Left ventricle myocardium inferior (tissue), 1 donor: ENCODE data around the gene DCTN4. TPM values are rescaled to one million over a fixed set of nuclear protein-coding genes. Genes with fewer than 3 reads are reported as not detected.
A peak's percentile ranks its signal among the peaks of the same experiment; 100 is the strongest.

Experiments used
- DNase-seq: peaks from one replicate; pipeline ENCODE4 v3.0.0-alpha.2; 2020
- H3K27ac ChIP-seq: fragments of 200-600 bp; replicated peaks from 2 replicates; pipeline ENCODE4 v1.8.0; 2021
- H3K27me3 ChIP-seq: fragments of 200-600 bp; 2 replicates; pipeline ENCODE4 v1.8.0; 2021; ENCODE audit warnings: low read depth
- H3K36me3 ChIP-seq: fragments of 200-600 bp; 2 replicates; pipeline ENCODE4 v1.8.0; 2021
- H3K4me1 ChIP-seq: fragments of 200-600 bp; 2 replicates; pipeline ENCODE4 v1.8.0; 2021
- H3K4me3 ChIP-seq: fragments of 200-600 bp; 2 replicates; pipeline ENCODE4 v1.8.0; 2021; ENCODE audit warnings: mild to moderate bottlenecking, moderate library complexity
- H3K9me3 ChIP-seq: fragments of 200-600 bp; replicated peaks from 2 replicates; pipeline ENCODE4 v1.8.0; 2021
- intact Hi-C: fragments of 100-400 bp; cut with micrococcal nuclease; formaldehyde crosslinking; loops from one replicate; pipeline ENCODE4 v1.11.0; 2022
- total RNA-seq: library from RNA; stranded (reverse); fragmentation: NEBNext Ultra II Directional; extraction: Animal tissue kit (Norgen Biotek cat#: 25700); gene quantifications from one replicate; pipeline ENCODE4 v1.2.1, GENCODE V29; 2021
- TF ChIP-seq, protein P1 (sequence below): fragments of 200-600 bp; IDR thresholded peaks from 2 replicates; pipeline ENCODE4 v1.8.0; 2021; ENCODE audit warnings: antibody characterized with exemption, mild to moderate bottlenecking, borderline replicate concordance
- donor health status: DM: no; HTN: yes; CAD: no; lungs with severe emphysema.

The DCTN4 gene
- total RNA-seq, 1 donor from 2014 or later, result 43.1 TPM

DNA sequence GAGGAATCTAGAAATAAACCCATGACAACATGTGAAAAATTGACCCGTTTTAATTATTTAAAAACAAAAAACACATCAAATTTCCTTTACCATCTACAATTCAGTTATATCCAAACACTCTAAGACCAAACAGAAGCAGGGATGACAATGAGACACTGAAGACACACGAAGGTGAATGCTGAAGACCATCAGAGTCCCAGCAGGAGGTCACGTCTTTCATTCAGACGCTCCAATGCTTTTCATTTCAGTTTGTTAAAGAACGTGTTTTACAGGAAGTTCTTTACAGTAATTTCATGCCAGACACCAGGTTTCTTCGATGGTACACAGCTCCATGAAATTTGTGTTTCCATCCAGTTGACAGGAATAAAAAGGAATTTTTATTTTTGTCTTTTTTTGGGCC, 68.1 kb downstream of the DCTN4 start:
- Histone ChIP-seq H3K36me3 (peaks cover 70% of the 10 kb centered on the region), H3K9me3 (no peaks in the 10 kb centered on the region), H3K4me1 (no peaks in the 10 kb centered on the region), H3K4me3 (no peak overlapping the region), H3K27me3 (no peaks in the 10 kb centered on the region), H3K27ac (no peak overlapping the region)
- intact Hi-C loops, result no loop called here
- TF ChIP-seq, protein P1, sequence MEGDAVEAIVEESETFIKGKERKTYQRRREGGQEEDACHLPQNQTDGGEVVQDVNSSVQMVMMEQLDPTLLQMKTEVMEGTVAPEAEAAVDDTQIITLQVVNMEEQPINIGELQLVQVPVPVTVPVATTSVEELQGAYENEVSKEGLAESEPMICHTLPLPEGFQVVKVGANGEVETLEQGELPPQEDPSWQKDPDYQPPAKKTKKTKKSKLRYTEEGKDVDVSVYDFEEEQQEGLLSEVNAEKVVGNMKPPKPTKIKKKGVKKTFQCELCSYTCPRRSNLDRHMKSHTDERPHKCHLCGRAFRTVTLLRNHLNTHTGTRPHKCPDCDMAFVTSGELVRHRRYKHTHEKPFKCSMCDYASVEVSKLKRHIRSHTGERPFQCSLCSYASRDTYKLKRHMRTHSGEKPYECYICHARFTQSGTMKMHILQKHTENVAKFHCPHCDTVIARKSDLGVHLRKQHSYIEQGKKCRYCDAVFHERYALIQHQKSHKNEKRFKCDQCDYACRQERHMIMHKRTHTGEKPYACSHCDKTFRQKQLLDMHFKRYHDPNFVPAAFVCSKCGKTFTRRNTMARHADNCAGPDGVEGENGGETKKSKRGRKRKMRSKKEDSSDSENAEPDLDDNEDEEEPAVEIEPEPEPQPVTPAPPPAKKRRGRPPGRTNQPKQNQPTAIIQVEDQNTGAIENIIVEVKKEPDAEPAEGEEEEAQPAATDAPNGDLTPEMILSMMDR, result no peak
- DNase-seq, result no peak

DNA sequence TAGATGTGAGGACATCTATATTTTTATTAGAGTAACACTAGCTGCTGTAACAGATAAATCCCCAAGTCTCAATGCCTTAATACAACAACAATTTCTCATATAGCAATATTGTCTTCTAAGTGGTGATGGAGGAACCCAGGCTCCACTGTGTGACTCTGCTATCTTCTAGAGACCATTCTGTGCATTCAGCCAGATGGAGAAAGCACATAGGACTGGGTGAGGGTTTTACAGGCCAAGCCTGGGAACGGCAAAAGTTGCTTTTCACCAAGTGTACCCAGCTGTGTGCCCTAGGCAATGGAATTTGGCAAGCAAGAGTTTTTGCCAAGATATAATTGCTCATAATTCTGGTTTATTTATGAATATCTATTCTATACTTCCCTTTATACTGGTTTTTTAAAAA, 69.7 kb downstream of the DCTN4 start:
- TF ChIP-seq, protein P1, result no peak
- intact Hi-C loops, result no loop called here
- H3K27ac ChIP-seq, result no peak overlapping the region
- no peaks in the 10 kb centered on the region for H3K9me3 ChIP-seq
- H3K36me3 ChIP-seq, result peaks cover 54% of the 10 kb centered on the region
- H3K4me1 ChIP-seq, result no peaks in the 10 kb centered on the region
- H3K4me3 ChIP-seq, result no peak overlapping the region
- DNase-seq, result no peak
- H3K27me3 ChIP-seq, result no peaks in the 10 kb centered on the region

DNA sequence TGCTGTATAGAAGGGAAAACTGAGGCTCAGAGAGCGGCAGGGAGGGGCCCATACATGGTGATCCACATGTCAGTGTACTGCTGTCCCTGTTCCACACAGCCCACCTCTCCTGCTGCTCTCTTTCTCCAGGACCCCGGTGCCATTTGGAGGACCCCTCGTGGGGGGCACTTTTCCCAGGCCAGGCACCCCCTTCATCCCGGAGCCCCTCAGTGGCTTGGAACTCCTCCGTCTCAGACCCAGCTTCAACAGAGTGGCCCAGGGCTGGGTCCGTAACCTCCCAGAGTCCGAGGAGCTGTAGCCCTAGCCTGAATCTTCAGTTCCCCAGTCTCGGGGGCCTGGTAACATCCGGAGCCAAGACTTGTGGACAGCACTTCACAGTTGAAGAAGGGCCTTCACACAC, 82.2 kb downstream of the DCTN4 start:
- Histone ChIP-seq H3K36me3 (peaks cover 5% of the 10 kb centered on the region), H3K4me1 (peaks cover 38% of the 10 kb centered on the region), H3K4me3 (no peak overlapping the region), H3K9me3 (no peaks in the 10 kb centered on the region), H3K27me3 (no peaks in the 10 kb centered on the region), H3K27ac (no peak overlapping the region)
- TF ChIP-seq, protein P1, result no peak
- no peak for DNase-seq
- intact Hi-C loops, result no loop called here

DNA sequence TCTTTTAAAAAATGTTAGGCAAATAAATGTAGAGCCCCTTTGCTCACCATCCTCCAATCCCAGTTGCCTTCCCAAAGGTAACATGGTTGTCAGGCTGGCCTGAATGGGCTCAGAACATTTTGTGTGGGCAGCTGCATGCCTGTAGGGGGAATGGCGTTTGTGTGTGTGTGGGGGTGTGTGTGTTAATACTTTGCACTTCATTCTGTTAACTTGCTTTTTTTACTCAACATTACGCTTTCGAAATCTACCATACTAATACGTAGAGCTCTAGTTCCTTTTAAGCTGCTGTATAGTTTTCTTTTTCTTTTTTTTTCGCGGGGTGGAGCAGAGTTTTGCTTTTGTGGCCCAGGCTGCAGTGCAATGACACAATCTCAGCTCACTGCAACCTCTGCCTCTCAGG, 83.7 kb downstream of the DCTN4 start:
- Histone ChIP-seq H3K27ac (peak overlapping the region; percentile 88), H3K4me3 (no peak overlapping the region), H3K27me3 (no peaks in the 10 kb centered on the region), H3K36me3 (peaks cover 5% of the 10 kb centered on the region), H3K4me1 (peaks cover 44% of the 10 kb centered on the region), H3K9me3 (no peaks in the 10 kb centered on the region)
- intact Hi-C loops, result no loop called here
- TF ChIP-seq, protein P1, result no peak
- no peak for DNase-seq

DNA sequence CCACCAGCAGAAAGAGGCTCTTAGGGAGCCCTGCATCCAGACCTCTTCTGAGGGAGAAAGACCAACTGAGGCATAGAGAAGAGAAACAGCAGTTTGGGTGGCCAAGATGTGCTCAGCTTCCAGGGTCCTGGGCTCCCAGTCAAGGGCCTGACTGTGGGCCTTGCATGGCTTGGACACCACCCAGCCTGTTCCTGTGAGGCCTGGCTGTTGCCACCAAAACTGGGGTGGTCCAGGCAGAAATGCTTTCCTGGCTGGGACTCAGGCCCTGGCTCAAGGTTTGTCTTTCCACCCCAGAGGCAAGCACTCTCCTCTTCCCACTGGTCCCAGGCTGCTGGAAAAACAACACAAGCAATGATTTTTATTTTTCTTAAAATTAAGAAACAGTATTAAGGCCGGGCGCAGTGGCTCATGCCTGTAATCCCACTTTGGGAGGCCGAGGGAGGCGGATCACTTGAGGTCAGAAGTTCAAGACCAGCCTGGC, 84.4 kb downstream of the DCTN4 start:
- H3K27ac ChIP-seq, result peak overlapping the region; percentile 88
- peak; percentile 67 for DNase-seq
- H3K36me3 ChIP-seq, result peaks cover 4% of the 10 kb centered on the region
- no peaks in the 10 kb centered on the region for H3K27me3 ChIP-seq
- TF ChIP-seq, protein P1, result no peak
- H3K9me3 ChIP-seq, result no peaks in the 10 kb centered on the region
- H3K4me1 ChIP-seq, result peaks cover 44% of the 10 kb centered on the region
- intact Hi-C loops, result no loop called here
- no peak overlapping the region for H3K4me3 ChIP-seq

DNA sequence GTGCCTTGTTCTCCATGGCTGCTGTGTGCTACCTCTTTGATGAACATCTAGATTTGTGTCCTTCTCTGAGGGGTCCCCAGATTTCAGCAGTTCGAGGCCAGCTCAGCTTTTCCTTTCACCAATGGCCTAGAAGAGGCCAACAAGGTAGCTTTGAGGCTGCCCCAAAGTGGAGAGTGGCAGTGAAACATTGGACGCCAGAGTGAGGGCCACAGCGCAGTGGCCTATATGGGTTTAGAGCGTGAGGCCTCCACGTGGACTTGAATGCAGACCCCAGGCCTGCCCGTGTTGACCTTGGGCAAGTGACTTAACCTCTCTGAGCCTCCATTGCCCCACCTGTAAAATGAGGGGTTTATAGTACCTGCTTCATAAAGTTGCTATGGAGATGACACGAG, 85.9 kb downstream of the DCTN4 start:
- TF ChIP-seq, protein P1, result no peak
- H3K4me3 ChIP-seq, result peak overlapping the region; percentile 75

More for the DNA sequence above, 85.9 kb downstream of the DCTN4 start:
- Histone ChIP-seq H3K27me3 (no peaks in the 10 kb centered on the region), H3K27ac (peak overlapping the region; percentile 88), H3K36me3 (no peaks in the 10 kb centered on the region), H3K4me1 (peaks cover 44% of the 10 kb centered on the region), H3K9me3 (no peaks in the 10 kb centered on the region)
- intact Hi-C loops, result no loop called here
- no peak for DNase-seq
